HepG2 (cell line): ENCODE results near the gene TMIGD2. TPM values are rescaled to one million over a fixed set of nuclear protein-coding genes. Genes with fewer than 3 reads are reported as not detected.

Experiments used
- ATF7 ChIP-seq, 2 experiments: fragments of 450-650 bp in 1 of 2; sonication (generic) in 1 of 2; formaldehyde crosslinking in 1 of 2; IDR thresholded peaks; 2 replicates each; pipeline versions ENCODE4 v1.4.0 to v1.6.1; 2016 to 2020; ENCODE audit warnings: antibody characterized with exemption in 1 of 2, mild to moderate bottlenecking in 1 of 2, missing genetic modification reagents in 1 of 2
- EEA1 ChIP-seq: sonication (generic); formaldehyde crosslinking; IDR thresholded peaks from 2 replicates; pipeline ENCODE4 v1.5.1; 2020; ENCODE audit warnings: mild to moderate bottlenecking, missing genetic modification reagents, borderline replicate concordance
- ELF3 ChIP-seq: IDR thresholded peaks from 2 replicates; pipeline ENCODE4 v1.6.1; 2016; ENCODE audit warnings: missing genetic modification reagents, missing compliant biosample characterization
- GATA4 ChIP-seq: sonication (generic); IDR thresholded peaks from 2 replicates; pipeline ENCODE4 v1.6.1; 2016; ENCODE audit warnings: antibody characterized with exemption, low read depth, borderline replicate concordance
- HNRNPL ChIP-seq: fragments of 200-400 bp; formaldehyde crosslinking; IDR thresholded peaks from 2 replicates; pipeline ENCODE4 v1.6.1; 2017; ENCODE audit warnings: mild to moderate bottlenecking, low read depth, low read length
- KLF12 ChIP-seq: sonication (generic); formaldehyde crosslinking; IDR thresholded peaks from 2 replicates; pipeline ENCODE4 v1.4.0; 2020; ENCODE audit warnings: missing genetic modification reagents, borderline replicate concordance
- KMT2B ChIP-seq: IDR thresholded peaks from 2 replicates; pipeline ENCODE4 v1.6.1; 2016; ENCODE audit warnings: missing genetic modification reagents, missing compliant biosample characterization
- MAX ChIP-seq: IDR thresholded peaks from 2 replicates; pipeline ENCODE4 v1.6.1; 2012; ENCODE audit warnings: inconsistent platforms
- MEIS1 ChIP-seq: sonication (generic); formaldehyde crosslinking; IDR thresholded peaks from 2 replicates; pipeline ENCODE4 v1.9.0; 2021; ENCODE audit warnings: mild to moderate bottlenecking, missing genetic modification reagents, moderate library complexity, borderline replicate concordance
- PHB2 ChIP-seq: fragments of 450-650 bp; IDR thresholded peaks from 2 replicates; pipeline ENCODE4 v1.6.1; 2018; ENCODE audit not compliant: partially characterized antibody
- POLR2AphosphoS5 ChIP-seq: IDR thresholded peaks from 2 replicates; pipeline ENCODE4 v1.6.1; 2012; ENCODE audit warnings: low read depth, low read length
- RARA ChIP-seq: IDR thresholded peaks from 2 replicates; pipeline ENCODE4 v1.6.1; 2016; ENCODE audit warnings: missing genetic modification reagents, missing compliant biosample characterization
- SOX5 ChIP-seq: IDR thresholded peaks from 2 replicates; pipeline ENCODE4 v1.6.1; 2016; ENCODE audit warnings: borderline replicate concordance
- SP5 ChIP-seq: IDR thresholded peaks from 2 replicates; pipeline ENCODE4 v1.6.1; 2016; ENCODE audit warnings: low read depth, borderline replicate concordance
- TBX2 ChIP-seq: sonication (generic); formaldehyde crosslinking; IDR thresholded peaks from 2 replicates; pipeline ENCODE4 v1.5.0; 2020; ENCODE audit warnings: missing genetic modification reagents, mild to moderate bottlenecking, borderline replicate concordance
- TEF ChIP-seq: sonication (generic); formaldehyde crosslinking; IDR thresholded peaks from 2 replicates; pipeline ENCODE4 v1.5.0; 2020; ENCODE audit warnings: missing genetic modification reagents
- TSC22D2 ChIP-seq: sonication (generic); formaldehyde crosslinking; IDR thresholded peaks from 2 replicates; pipeline ENCODE4 v1.5.1; 2020; ENCODE audit warnings: missing genetic modification reagents, mild to moderate bottlenecking, borderline replicate concordance
- ZFP36L1 ChIP-seq: sonication (generic); formaldehyde crosslinking; IDR thresholded peaks from 2 replicates; pipeline ENCODE4 v1.8.0; 2022; ENCODE audit warnings: mild to moderate bottlenecking, missing genetic modification reagents, moderate library complexity
- ZMYM4 ChIP-seq: sonication (generic); formaldehyde crosslinking; IDR thresholded peaks from 2 replicates; pipeline ENCODE4 v1.8.1; 2023; ENCODE audit warnings: mild to moderate bottlenecking, missing genetic modification reagents
- ZNF136 ChIP-seq: sonication (generic); formaldehyde crosslinking; IDR thresholded peaks from 2 replicates; pipeline ENCODE4 v1.8.1; 2022; ENCODE audit warnings: low read depth, mild to moderate bottlenecking, moderate library complexity, missing genetic modification reagents
- ZNF253 ChIP-seq: sonication (generic); formaldehyde crosslinking; IDR thresholded peaks from 2 replicates; pipeline ENCODE4 v1.8.0; 2022; ENCODE audit warnings: mild to moderate bottlenecking, missing genetic modification reagents, borderline replicate concordance
- ZNF362 ChIP-seq: sonication (generic); formaldehyde crosslinking; IDR thresholded peaks from 2 replicates; pipeline ENCODE4 v1.4.0; 2020; ENCODE audit warnings: missing genetic modification reagents, mild to moderate bottlenecking, borderline replicate concordance
- ZNF530 ChIP-seq: sonication (generic); formaldehyde crosslinking; IDR thresholded peaks from 2 replicates; pipeline ENCODE4 v1.5.0; 2020; ENCODE audit warnings: low read depth, mild to moderate bottlenecking, missing genetic modification reagents
- ZNF670 ChIP-seq: sonication (generic); formaldehyde crosslinking; IDR thresholded peaks from 2 replicates; pipeline ENCODE4 v1.8.0; 2022; ENCODE audit warnings: mild to moderate bottlenecking, missing genetic modification reagents, borderline replicate concordance
- polyA plus RNA-seq, 8 experiments: library from polyadenylated mRNA; depleted of rRNA in 3 of 8; stranded (reverse) in 7 of 8; unstranded in 1 of 8; fragments of >200 nt; fragmentation: Illumina TruSeq in 4 of 8; extraction: Trizol in 4 of 8; gene quantifications; 2 replicates each; pipeline versions ENCODE4 v1.2.1 to v1.2.3, GENCODE V29; 2011 to 2016; ENCODE audit warnings: low read depth in 4 of 8, missing spikeins in 1 of 8, mixed read lengths in 1 of 8; ENCODE audit not compliant: insufficient read depth in 1 of 8
- total RNA-seq, 5 experiments: library from RNA; depleted of rRNA; stranded (reverse); fragments of >200 nt; fragmentation: Illumina TruSeq; extraction: Trizol; gene quantifications; 2 replicates each; pipeline ENCODE4 v1.2.3, GENCODE V29; 2016; ENCODE audit warnings: low read depth in 1 of 5
- TF ChIP-seq, protein P1 (sequence below): sonication (generic); formaldehyde crosslinking; IDR thresholded peaks from 2 replicates; pipeline ENCODE4 v1.8.0; 2022; ENCODE audit warnings: missing genetic modification reagents, mild to moderate bottlenecking, inconsistent platforms, borderline replicate concordance
- TF ChIP-seq, protein P2 (sequence below): sonication (generic); formaldehyde crosslinking; IDR thresholded peaks from 2 replicates; pipeline ENCODE4 v1.4.0; 2020; ENCODE audit warnings: missing genetic modification reagents

The TMIGD2 gene
- total and polyA plus RNA-seq, 2 of the 13 experiments (the other 11 are each of a cell fraction or from before 2014, with no cell fraction given) = 0.11 to 1.0 TPM

- TF ChIP-seq ZNF362 (CRISPR knock-in tag) (no peak), EEA1 (0 out of 2 replicates have a peak, but pooled peaks have one; percentile 56), ZNF136 (no peak), POLR2AphosphoS5 (peak; percentile 90), ZNF670 (0 out of 2 replicates have a peak, but pooled peaks have one; percentile 5), ATF7 (IDR thresholded peaks at IDR 0.05) (peak; percentile 5; the same call in 1 of the 2 replicates), ATF7 (CRISPR knock-in tag; IDR thresholded peaks at IDR 0.05) (no peak), MAX (no peak; the same call in 1 of the 2 replicates), TEF (0 out of 2 replicates have a peak, but pooled peaks have one; percentile 27), ELF3 (CRISPR knock-in tag) (peak; percentile 48), ZMYM4 (CRISPR knock-in tag) (peak; percentile 54), MEIS1 (CRISPR knock-in tag) (peak; percentile 11; the same call in 1 of the 2 replicates), KMT2B (CRISPR knock-in tag) (peak; percentile 30; the same call in 1 of the 2 replicates), SP5 (CRISPR knock-in tag) (peak; percentile 91), GATA4 (peak; percentile 36; the same call in 1 of the 2 replicates), ZNF530 (CRISPR knock-in tag) (peak; percentile 83; the same call in 1 of the 2 replicates), KLF12 (peak; percentile 71), TSC22D2 (0 out of 2 replicates have a peak, but pooled peaks have one; percentile 53), HNRNPL (no peak), SOX5 (CRISPR knock-in tag) (peak; percentile 1; the same call in 1 of the 2 replicates), ZNF253 (0 out of 2 replicates have a peak, but pooled peaks have one; percentile 47), TBX2 (CRISPR knock-in tag) (peak; percentile 72), PHB2 (no peak), RARA (CRISPR knock-in tag) (peak; percentile 30; the same call in 1 of the 2 replicates), ZFP36L1 (CRISPR knock-in tag) (peak; percentile 74)
- TF ChIP-seq, protein P1, sequence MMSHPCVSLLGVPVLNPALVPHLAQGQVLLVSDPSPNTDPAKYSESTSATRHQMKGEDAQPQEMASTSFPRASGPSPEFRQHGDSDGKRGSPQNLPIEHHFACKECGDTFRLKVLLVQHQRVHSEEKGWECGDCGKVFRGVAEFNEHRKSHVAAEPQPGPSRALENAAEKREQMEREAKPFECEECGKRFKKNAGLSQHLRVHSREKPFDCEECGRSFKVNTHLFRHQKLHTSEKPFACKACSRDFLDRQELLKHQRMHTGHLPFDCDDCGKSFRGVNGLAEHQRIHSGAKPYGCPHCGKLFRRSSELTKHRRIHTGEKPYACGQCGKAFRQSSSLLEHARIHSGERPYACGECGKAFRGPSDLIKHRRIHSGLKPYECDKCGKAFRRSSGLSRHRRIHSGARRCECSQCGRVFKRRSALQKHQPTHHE (CRISPR knock-in tag) = no peak
- TF ChIP-seq, protein P2, sequence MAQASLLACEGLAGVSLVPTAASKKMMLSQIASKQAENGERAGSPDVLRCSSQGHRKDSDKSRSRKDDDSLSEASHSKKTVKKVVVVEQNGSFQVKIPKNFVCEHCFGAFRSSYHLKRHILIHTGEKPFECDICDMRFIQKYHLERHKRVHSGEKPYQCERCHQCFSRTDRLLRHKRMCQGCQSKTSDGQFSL = no peak; the same call in 1 of the 2 replicates
Measured at GRCh38 chr19:4342615-4343369, 40.6 kb upstream of the TMIGD2 start (continued).
